H54 (cell line): Measurements from ENCODE around the gene SPPL2B.

Experiments used
- DNase-seq: peaks from one replicate; pipeline ENCODE4 v3.0.0; 2011; ENCODE audit warnings: low spot score, mixed read lengths; ENCODE audit not compliant: insufficient read length
- FAIRE-seq: peaks from 3 replicates; lab custom pipeline; 2011; peaks lifted over from hg19 to GRCh38; lab: Jason Lieb, UNC
- POLR2A ChIP-seq: IDR thresholded peaks from 2 replicates; pipeline ENCODE4 v1.6.1; 2011; ENCODE audit warnings: low read depth, mild to moderate bottlenecking, low read length

Gene SPPL2B

DNA sequence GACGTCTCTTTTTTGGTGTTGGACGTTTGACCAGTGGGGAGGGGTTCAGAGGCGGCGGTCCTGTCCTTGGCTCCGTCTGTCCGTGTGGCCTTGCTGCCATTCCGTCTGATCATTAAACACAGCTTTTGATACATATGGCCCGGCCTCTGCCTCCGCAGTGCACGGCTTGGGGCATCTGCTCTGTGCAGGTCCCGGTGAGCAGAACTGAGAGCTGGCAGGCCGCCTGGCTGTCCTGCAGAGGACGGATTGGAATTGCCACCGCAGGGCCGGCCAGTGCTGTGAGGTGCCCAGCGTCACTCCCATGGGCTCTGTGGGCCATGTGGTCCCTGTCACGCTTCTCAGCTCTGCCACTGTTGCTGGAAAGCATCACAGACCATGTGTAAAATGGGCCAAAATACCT, 26.2 kb downstream of the SPPL2B start:
- no peak for TF ChIP-seq POLR2A
- DNase-seq: no peak
- FAIRE-seq: no peak

DNA sequence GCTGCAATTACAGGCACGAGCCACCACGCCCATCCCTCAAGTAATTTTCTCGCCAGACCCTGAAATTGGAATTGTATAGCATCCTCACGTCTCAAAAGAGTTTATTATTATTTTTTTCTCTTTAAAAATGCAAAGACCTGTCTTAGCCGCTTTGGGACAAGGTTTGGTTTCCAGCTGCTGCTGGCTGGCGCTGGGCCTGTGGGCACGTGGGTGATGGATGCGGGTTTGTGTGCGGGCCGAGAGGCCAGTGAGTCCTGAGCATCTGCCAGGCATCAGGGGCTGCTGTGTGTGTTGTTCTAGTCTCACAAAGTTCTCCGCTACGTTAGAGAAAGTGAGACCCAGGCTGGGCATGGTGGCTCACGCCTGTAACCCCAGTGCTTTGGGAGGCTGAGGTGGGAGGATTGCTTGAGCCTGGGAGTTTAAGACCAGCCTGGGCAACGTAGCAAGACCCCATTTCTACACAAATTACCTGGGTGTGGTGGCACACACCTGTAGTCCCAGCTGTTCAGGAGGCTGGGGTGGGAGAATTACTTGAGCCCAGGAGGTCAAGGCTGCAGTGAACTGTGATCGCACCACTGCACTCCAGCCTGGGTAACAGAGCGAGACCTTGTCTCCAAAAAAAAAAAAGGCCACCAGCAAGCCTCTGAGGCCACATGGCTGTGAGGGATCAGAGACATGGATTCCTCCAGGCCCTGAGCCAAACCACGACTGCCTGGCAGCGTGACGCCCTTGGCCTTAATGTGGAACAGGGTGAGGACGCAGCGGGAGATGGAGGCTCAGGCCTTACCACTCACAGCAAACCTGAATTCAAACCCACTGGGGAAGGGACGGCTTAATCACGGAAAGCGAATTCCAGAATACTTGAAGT, 26.9 kb downstream of the SPPL2B start:
- DNase-seq (no peak), FAIRE-seq (no peak)
- TF ChIP-seq POLR2A: no peak

DNA sequence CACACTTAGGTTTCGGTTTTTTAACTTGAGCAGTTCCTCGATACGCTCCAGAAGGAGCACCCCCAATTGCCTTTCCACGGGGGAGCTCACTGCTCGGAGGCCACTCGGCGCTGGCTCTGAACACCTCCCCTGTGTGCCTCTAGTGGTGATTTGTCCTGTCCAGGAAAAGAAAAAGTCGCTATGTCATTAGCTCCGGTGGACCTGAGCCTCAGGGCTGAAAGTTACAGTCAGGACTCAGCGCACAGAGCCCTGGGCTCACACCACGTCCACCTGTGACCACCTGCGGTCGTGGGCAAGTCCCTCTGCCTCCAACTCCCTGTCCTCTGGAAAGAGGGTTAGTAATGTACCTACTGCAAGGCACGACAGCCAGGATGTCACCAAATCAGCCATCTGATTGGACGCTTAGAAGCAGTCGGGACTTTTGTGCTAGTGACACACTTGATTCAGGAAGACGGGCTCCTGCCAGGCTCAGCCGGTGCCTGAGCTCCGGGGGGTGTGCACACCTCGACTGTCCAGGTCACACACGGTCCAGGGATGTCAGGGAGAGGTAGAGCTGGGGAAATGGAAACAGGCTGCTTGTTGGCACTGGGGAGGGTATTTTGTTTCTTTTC, 27.7 kb downstream of the SPPL2B start:
- FAIRE-seq: no peak
- DNase-seq: no peak
- TF ChIP-seq POLR2A: no peak

GRCh38 chr19:2357279-2358206, 29.1 kb downstream of the SPPL2B start:
- TF ChIP-seq POLR2A: no peak
- no peak for DNase-seq
- no peak for FAIRE-seq

- no peak for FAIRE-seq
- DNase-seq: no peak
- TF ChIP-seq POLR2A: no peak
Measured at GRCh38 chr19:2358548-2359173, 30.2 kb downstream of the SPPL2B start.

DNA sequence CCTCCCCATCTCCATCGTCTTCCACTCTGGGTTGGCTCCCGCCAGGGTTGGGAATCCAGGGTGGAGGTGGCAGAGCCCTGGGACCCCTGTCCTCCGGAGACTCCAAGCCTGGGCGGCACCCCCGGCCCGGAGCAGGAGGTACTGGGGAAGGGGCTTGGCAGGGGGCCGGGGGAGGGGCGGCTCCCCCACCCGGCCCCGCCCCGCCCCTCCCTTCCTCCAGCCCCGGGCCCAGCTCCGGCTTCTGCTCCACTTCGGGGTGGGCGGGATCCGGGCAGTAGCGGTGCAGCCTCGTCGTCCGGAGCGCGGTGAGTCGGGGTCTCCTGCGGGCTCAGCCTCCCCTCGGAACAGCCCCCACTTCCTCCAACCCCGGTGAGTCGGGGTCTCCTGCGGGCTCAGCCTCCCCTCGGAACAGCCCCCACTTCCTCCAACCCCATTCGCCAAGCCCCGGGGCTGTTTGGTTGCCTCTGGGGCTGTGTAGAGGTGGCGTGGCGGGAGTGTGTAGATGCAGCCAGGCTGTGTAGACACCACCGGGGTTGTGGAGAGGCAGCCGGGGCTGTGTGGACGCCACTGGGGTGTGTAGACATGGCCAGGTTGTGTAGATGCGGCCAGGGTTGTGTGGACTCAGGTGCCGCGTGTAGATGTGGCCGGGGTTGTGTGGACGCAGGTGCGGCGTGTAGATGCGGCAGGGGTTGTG, 31.7 kb downstream of the SPPL2B start, which contains the start of gene TMPRSS9:
Gene TMPRSS9, plus strand, starts transcription at position 274 of the 694 bp plus-strand sequence. CDS start 29,521 bp downstream, outside the sequence.
- no peak for DNase-seq
- no peak for TF ChIP-seq POLR2A
- FAIRE-seq: no peak

DNA sequence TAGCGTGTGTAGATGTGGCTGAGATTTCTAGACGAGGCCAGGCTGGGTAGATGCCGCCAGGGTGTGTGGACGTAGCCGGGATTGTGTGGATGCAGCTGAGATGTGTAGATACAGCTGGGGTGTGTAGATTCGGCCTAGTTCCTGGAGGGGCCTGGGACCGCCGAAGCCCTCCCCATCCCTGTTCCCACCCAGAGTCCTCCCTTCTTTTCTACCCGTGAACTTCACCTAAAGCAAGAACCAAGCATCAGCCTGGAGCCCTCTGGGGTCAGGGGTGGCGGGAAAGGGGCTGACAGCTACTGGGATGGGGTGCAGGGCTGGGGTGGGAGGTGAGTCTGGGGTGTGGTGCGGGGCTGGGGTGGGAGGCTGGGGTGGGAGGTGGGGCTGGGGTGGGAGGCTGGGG, 32.3 kb downstream of the SPPL2B start:
- FAIRE-seq (no peak), DNase-seq (no peak)
- no peak for TF ChIP-seq POLR2A

DNA sequence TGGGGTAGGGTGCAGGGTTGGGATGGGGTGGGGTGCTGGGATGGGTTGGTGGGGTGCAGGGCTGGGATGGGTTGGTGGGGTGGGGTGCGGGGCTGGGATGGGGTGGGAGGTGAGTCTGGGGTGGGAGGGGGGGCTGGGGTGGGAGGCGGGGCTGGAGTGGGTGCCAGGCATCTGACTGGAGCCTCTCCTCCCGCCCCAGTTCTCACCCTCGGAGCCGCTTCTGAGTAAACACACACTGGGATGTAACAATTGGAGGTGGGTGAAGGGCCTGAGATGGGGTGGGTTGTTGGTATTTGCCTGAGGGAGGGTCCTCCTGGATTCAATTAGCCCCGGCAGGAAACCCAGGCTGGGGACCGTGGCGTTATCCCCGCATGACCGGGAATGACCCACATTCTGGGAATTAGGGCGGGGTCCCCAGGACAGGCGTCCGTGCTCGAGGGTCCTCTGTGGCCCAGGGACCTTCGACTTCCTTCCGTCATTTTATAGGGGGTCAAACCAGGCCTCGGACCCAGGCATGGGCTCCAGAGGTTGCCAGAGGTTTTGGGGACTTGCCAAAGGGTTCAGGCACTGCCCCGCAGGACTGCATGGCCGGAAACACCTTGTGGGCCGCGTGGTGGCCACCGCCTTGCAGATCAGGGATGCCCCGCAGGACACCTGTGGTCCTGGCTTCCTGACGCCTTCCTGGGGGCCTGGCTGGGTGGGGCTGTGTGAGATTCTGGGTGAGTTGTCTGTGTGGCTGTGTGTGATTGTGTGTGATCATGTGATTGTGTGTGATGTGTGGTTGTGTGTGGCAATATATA, 33.0 kb downstream of the SPPL2B start:
- TF ChIP-seq POLR2A: no peak
- DNase-seq: no peak
- no peak for FAIRE-seq

DNA sequence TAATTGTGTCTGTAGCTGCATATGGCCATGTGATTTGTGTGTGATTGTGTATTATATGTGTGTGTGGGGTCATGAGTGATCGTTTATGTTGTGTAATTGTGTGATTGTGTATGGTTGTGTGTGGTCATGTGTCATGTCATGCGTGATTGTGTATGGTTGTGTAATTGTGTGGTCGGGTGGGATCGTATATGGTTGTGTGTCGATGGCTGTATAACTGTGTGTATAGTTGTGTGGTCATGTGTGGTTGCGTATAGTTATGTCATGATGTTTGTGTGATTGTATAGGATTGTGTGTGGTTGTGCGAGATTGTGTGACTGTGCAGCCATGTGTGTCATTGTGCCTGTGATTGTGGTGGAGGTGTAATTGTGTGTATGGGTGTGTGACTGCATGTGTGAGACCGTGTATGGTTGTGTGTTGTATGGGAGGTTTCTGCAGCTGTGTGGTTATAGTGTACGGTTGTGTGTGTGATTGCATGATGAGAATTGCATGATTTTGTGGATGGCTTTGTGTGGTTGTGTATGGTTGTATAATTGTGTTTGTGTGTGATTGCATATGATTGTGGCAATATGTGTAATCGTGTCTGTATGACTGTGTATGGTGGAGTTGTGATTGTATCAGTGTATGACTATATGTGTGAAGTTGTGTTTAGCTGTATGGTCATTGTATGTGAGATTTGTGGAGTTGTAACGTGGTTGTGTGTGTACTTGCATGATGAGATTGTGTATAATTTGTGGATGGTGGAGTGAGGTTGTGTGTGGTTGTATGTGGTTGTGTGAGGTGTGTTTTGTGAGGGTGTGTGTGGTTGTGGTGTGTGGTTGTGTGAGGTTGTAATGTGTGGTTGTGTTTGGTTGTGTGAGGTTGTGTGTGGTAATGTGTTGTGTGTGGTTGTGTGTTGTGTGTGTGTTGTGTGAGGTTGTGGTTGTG, 33.8 kb downstream of the SPPL2B start:
- no peak for FAIRE-seq
- TF ChIP-seq POLR2A: no peak
- no peak for DNase-seq

DNA sequence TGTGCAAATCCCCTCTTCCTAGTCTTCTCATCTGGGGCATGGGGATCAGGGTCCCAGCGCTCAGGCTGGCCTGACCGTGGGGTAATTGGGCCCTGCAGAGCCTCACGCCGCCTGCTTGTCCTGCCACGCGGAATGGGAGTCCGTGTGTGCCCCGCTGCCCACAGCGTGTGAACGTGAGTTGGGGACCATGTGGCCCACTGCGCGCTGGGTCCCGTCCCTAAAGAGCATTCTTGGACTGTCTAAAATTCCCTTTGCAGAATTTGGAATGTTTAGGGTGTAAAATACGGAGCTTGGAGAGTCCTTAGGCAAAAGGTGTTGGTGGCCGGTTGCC, 34.5 kb downstream of the SPPL2B start:
- TF ChIP-seq POLR2A: no peak

GRCh38 chr19:2363419-2363818, 34.9 kb downstream of the SPPL2B start:
- FAIRE-seq: no peak
- TF ChIP-seq POLR2A: no peak

More for the DNA sequence above, 34.5 kb downstream of the SPPL2B start:
- DNase-seq: no peak
- no peak for FAIRE-seq

More at GRCh38 chr19:2363419-2363818, 34.9 kb downstream of the SPPL2B start:
- no peak for DNase-seq
